GM06990 (cell line): ENCODE data around the gene NRIP3.

Source experiments
- DNase-seq: peaks from one replicate; pipeline ENCODE4 v3.0.0-alpha.2; 2011; ENCODE audit not compliant: insufficient read length; ENCODE audit errors: extremely low read depth
- H3K27me3 ChIP-seq: replicated peaks from 2 replicates; pipeline ENCODE4 v1.6.0; 2011; ENCODE audit warnings: low read length; ENCODE audit not compliant: control insufficient read depth, insufficient read depth
- H3K36me3 ChIP-seq: 2 replicates; pipeline ENCODE4 v1.5.1; 2011; ENCODE audit warnings: low read length; ENCODE audit not compliant: control insufficient read depth, insufficient read depth
- H3K4me3 ChIP-seq: replicated peaks from 2 replicates; pipeline ENCODE4 v1.5.1; 2011; ENCODE audit warnings: low read depth, mild to moderate bottlenecking, control low read depth, low read length
- CTCF ChIP-seq: IDR thresholded peaks from 2 replicates; pipeline ENCODE4 v1.5.1; 2011; ENCODE audit warnings: low read length, control low read depth, mild to moderate bottlenecking, inconsistent platforms; ENCODE audit not compliant: insufficient read depth, poor library complexity, severe bottlenecking

The NRIP3 gene

DNA sequence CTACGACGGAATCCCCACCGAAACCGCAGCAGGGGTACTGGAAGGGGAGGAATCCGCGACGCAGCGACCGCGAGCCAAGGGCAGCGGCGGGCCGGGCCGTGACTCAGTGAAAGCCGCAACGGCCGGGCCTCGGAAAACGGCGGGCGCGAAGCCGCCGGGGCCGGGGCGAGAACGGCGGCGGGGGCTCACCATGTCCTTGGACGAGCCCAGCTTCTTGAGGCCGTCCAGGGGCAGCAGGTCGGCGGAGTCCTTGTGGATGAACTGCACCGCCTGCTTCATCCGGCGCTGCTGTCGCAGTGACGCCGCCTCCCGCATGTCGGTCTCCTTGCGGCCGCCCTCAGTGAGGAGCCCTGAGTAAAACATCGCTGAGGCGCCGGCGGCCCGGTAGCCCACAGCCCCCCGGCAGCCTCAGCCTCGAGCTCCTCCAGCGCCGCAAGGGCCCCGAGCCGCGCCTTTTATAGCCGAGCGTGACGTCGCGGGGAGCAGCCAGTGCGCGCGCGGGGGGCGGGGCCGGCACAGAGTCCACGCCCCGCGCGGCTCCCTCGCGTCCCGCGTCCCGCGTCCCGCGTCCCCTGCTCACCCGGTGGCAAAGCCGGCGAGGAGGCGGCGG lies at the start of gene NRIP3:
NRIP3 (minus strand) TSS at position 429 of the 610 bp plus-strand sequence; CDS start at position 363, 66 bp downstream.
- peak; percentile 41 for DNase-seq
- H3K36me3 ChIP-seq: no peaks in the 10 kb centered on the region
- H3K27me3 ChIP-seq: peaks cover 4% of the 10 kb centered on the region
- TF ChIP-seq CTCF: no peak
- H3K4me3 ChIP-seq: peak within 1 kb of the TSS; percentile 32

- no peak overlapping the region for H3K4me3 ChIP-seq
- no peak for DNase-seq
- H3K27me3 ChIP-seq: no peaks in the 10 kb centered on the region; the same call in 1 of the 2 replicates
- H3K36me3 ChIP-seq: no peaks in the 10 kb centered on the region
- no peak for TF ChIP-seq CTCF
Observed at GRCh38 chr11:9052316-9052715, 48.5 kb upstream of the NRIP3 start.

GRCh38 chr11:9049959-9050358 lies 46.2 kb upstream of the NRIP3 start:
- no peak for DNase-seq
- Histone ChIP-seq H3K4me3 (no peak overlapping the region), H3K27me3 (no peaks in the 10 kb centered on the region; the same call in 1 of the 2 replicates), H3K36me3 (no peaks in the 10 kb centered on the region)
- no peak for TF ChIP-seq CTCF

DNA sequence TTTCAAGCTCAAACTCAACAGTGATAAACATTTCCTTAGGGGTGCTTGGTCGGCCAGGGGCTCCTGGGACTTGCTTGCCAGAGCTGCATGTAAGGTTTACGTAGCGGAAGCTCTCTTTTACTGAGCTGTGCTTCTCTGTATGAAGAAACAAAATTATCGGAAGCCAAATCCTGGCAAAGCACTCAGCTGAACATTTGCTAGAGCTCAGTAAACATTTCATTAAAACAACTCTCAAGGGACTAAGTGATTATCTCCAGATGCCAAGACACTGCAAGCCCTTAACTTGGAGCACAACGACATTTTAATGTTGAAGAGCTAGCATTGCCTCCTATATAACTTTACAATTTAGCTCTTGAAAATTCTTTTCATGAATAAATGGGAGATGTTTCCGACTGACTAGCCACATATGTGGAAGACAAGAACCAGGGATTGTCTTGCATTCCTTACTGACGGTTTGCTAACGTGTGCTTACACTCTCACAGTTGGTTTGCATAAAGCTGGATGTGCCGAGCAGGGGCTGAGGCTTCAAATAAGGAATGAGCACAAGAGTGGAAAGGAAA lies 44.2 kb upstream of the NRIP3 start:
- DNase-seq: no peak
- Histone ChIP-seq H3K4me3 (no peak overlapping the region), H3K27me3 (no peaks in the 10 kb centered on the region; the same call in 1 of the 2 replicates), H3K36me3 (no peaks in the 10 kb centered on the region)
- TF ChIP-seq CTCF: no peak

DNA sequence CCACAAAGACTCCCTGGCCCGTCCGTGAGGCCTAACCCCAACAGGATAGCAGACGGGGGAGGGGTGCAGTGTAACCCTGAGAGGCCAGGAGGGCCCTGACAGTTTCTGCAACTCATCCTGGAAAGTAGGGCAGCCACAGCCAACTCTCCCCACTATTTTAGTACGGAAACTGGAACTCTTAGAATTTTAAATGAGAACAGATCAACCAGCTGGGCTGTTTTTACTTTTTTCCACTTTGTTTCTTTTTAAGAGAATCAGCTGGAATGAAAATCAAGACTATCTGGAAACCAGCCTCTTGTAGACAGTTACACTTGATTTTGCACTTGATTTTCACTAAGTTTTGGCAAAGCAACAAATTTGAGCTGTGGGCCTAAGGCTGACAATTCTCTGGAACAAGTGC lies 42.7 kb upstream of the NRIP3 start:
- Histone ChIP-seq H3K36me3 (no peaks in the 10 kb centered on the region), H3K27me3 (no peaks in the 10 kb centered on the region; the same call in 1 of the 2 replicates), H3K4me3 (no peak overlapping the region)
- no peak for DNase-seq
- TF ChIP-seq CTCF: no peak
